Activated CD8-positive, alpha-beta T cell treated with anti-CD3 and anti-CD28 coated beads, Interleukin-2, amount 10 ng/mL, durations not matched to agents 7 days and 5 days (primary cell): ENCODE measurements around the gene CDH6. TPM values are rescaled to one million over a fixed set of nuclear protein-coding genes. Genes with fewer than 3 reads are reported as not detected.
"Not testable (repeated sequence)": the region's sequence is repeated elsewhere in the genome, so short reads cannot be mapped to it uniquely, and the experiment has no call there.

Experiments used
- ATAC-seq: fragments of 150-1000 bp; cut with Tn5 transposase; one replicate; pipeline ENCODE4 v1.10.0; 2021; ENCODE audit warnings: moderate library complexity
- CTCF ChIA-PET: fragments of 350-600 bp; sonication (Branson Sonifier 250); formaldehyde crosslinking; loops from one replicate; lab custom pipeline; 2021; ENCODE audit warnings: antibody characterized with exemption; lab: Charles Lee
- POLR2A ChIA-PET: fragments of 350-600 bp; sonication (Branson Sonifier 250); formaldehyde crosslinking; loops from one replicate; lab custom pipeline; 2021; ENCODE audit warnings: antibody characterized with exemption; lab: Charles Lee
- DNase-seq: peaks from one replicate; pipeline ENCODE4 v3.0.0-alpha.2; 2020
- H3K27ac Mint-ChIP-seq: one replicate; pipeline ENCODE4 v1.8.0; 2021; ENCODE audit warnings: mild to moderate bottlenecking, mixed read lengths
- H3K27me3 Mint-ChIP-seq: one replicate; pipeline ENCODE4 v1.8.0; 2021; ENCODE audit warnings: low read depth, mixed read lengths
- H3K36me3 Mint-ChIP-seq: one replicate; pipeline ENCODE4 v1.8.0; 2021; ENCODE audit warnings: low read depth, mixed read lengths
- H3K4me1 Mint-ChIP-seq: one replicate; pipeline ENCODE4 v1.8.0; 2021; ENCODE audit warnings: low read depth, mixed read lengths
- H3K4me3 Mint-ChIP-seq: one replicate; pipeline ENCODE4 v1.8.0; 2021; ENCODE audit warnings: mild to moderate bottlenecking, mixed read lengths
- H3K9me3 Mint-ChIP-seq: one replicate; pipeline ENCODE4 v1.8.0; 2022; ENCODE audit warnings: mixed read lengths; ENCODE audit not compliant: insufficient read depth
- total RNA-seq, 2 experiments: library from RNA; stranded (reverse); gene quantifications; one replicate each; pipeline ENCODE4 v1.2.3, GENCODE V29; 2021

CDH6 gene
- total RNA-seq, 2 experiments from 2014 or later = not detected

- H3K9me3 Mint-ChIP-seq = no peaks in the 10 kb centered on the region
- no peaks in the 10 kb centered on the region for H3K27me3 Mint-ChIP-seq
- ATAC-seq (no peak), DNase-seq (no peak)
- CTCF ChIA-PET = interaction anchor here (1.1 kb wide), 1 partner anchor 8 kb away, joined by 3 read pairs; no protein-coding TSS in a partner anchor
- no peak overlapping the region for H3K27ac Mint-ChIP-seq
- H3K36me3 Mint-ChIP-seq = no peaks in the 10 kb centered on the region
- H3K4me3 Mint-ChIP-seq = no peak overlapping the region
- H3K4me1 Mint-ChIP-seq = no peaks in the 10 kb centered on the region
- POLR2A ChIA-PET = no interaction called here
Observed at GRCh38 chr5:31334061-31334860, 140.8 kb downstream of the CDH6 start.

- CTCF ChIA-PET = no interaction called here
- no peak for DNase-seq
- no peaks in the 10 kb centered on the region for H3K9me3 Mint-ChIP-seq
- ATAC-seq = no peak
- H3K36me3 Mint-ChIP-seq = no peaks in the 10 kb centered on the region
- H3K4me3 Mint-ChIP-seq = no peak overlapping the region
- no peaks in the 10 kb centered on the region for H3K27me3 Mint-ChIP-seq
- no peaks in the 10 kb centered on the region for H3K4me1 Mint-ChIP-seq
- H3K27ac Mint-ChIP-seq = no peak overlapping the region
- POLR2A ChIA-PET = no interaction called here
Observed at GRCh38 chr5:31335456-31335855, 142.0 kb downstream of the CDH6 start.

- CTCF ChIA-PET = no interaction called here
- Mint-ChIP-seq H3K36me3 (no peaks in the 10 kb centered on the region), H3K4me1 (no peaks in the 10 kb centered on the region), H3K27ac (no peak overlapping the region), H3K27me3 (no peaks in the 10 kb centered on the region), H3K4me3 (no peak overlapping the region), H3K9me3 (no peaks in the 10 kb centered on the region)
- ATAC-seq (no peak), DNase-seq (no peak)
- POLR2A ChIA-PET = no interaction called here
Observed at GRCh38 chr5:31343946-31344345, 150.5 kb downstream of the CDH6 start.

GRCh38 chr5:31346896-31347551, 153.5 kb downstream of the CDH6 start:
- ChIA-PET POLR2A (no interaction called here), CTCF (no interaction called here)
- ATAC-seq = no peak
- H3K4me3 Mint-ChIP-seq = no peak overlapping the region
- H3K27me3 Mint-ChIP-seq = no peaks in the 10 kb centered on the region
- no peak overlapping the region for H3K27ac Mint-ChIP-seq
- no peak for DNase-seq
- no peaks in the 10 kb centered on the region for H3K9me3 Mint-ChIP-seq
- H3K4me1 Mint-ChIP-seq = no peaks in the 10 kb centered on the region
- H3K36me3 Mint-ChIP-seq = no peaks in the 10 kb centered on the region

GRCh38 chr5:31347552-31347905, 154.0 kb downstream of the CDH6 start:
- Mint-ChIP-seq H3K36me3 (no peaks in the 10 kb centered on the region), H3K4me1 (no peaks in the 10 kb centered on the region), H3K27ac (no peak overlapping the region), H3K4me3 (no peak overlapping the region), H3K27me3 (no peaks in the 10 kb centered on the region), H3K9me3 (no peaks in the 10 kb centered on the region)
- DNase-seq (no peak), ATAC-seq (no peak)
- ChIA-PET CTCF (interaction anchor here (0.6 kb wide), 1 partner anchor 63 kb away, joined by 3 read pairs; no protein-coding TSS in a partner anchor), POLR2A (no interaction called here)

GRCh38 chr5:31350395-31350794, 156.9 kb downstream of the CDH6 start:
- H3K4me1 Mint-ChIP-seq = no peaks in the 10 kb centered on the region
- POLR2A ChIA-PET = no interaction called here
- H3K36me3 Mint-ChIP-seq = no peaks in the 10 kb centered on the region
- no peaks in the 10 kb centered on the region for H3K9me3 Mint-ChIP-seq
- CTCF ChIA-PET = no interaction called here
- ATAC-seq (no peak), DNase-seq (no peak)
- H3K27me3 Mint-ChIP-seq = no peaks in the 10 kb centered on the region
- no peak overlapping the region for H3K27ac Mint-ChIP-seq
- H3K4me3 Mint-ChIP-seq = no peak overlapping the region

- Mint-ChIP-seq H3K9me3 (no peaks in the 10 kb centered on the region), H3K4me3 (no peak overlapping the region), H3K27ac (no peak overlapping the region), H3K36me3 (no peaks in the 10 kb centered on the region), H3K27me3 (peaks cover 4% of the 10 kb centered on the region), H3K4me1 (no peaks in the 10 kb centered on the region)
- DNase-seq (no peak), ATAC-seq (no peak)
- POLR2A ChIA-PET = no interaction called here
- CTCF ChIA-PET = no interaction called here
Observed at GRCh38 chr5:31355337-31355736, 161.9 kb downstream of the CDH6 start.

- Mint-ChIP-seq H3K4me1 (no peaks in the 10 kb centered on the region), H3K9me3 (no peaks in the 10 kb centered on the region), H3K36me3 (no peaks in the 10 kb centered on the region), H3K27ac (no peak overlapping the region), H3K4me3 (no peak overlapping the region), H3K27me3 (peaks cover 4% of the 10 kb centered on the region)
- ChIA-PET POLR2A (no interaction called here), CTCF (no interaction called here)
- ATAC-seq (no peak), DNase-seq (no peak)
Observed at GRCh38 chr5:31357038-31357437, 163.6 kb downstream of the CDH6 start.

GRCh38 chr5:31359839-31360238, 166.4 kb downstream of the CDH6 start:
- ATAC-seq (no peak), DNase-seq (no peak)
- H3K27me3 Mint-ChIP-seq = peaks cover 4% of the 10 kb centered on the region
- no peaks in the 10 kb centered on the region for H3K36me3 Mint-ChIP-seq
- CTCF ChIA-PET = no interaction called here
- no peaks in the 10 kb centered on the region for H3K9me3 Mint-ChIP-seq
- H3K27ac Mint-ChIP-seq = no peak overlapping the region
- POLR2A ChIA-PET = no interaction called here
- no peaks in the 10 kb centered on the region for H3K4me1 Mint-ChIP-seq
- H3K4me3 Mint-ChIP-seq = no peak overlapping the region

- ChIA-PET CTCF (no interaction called here), POLR2A (no interaction called here)
- no peak overlapping the region for H3K4me3 Mint-ChIP-seq
- H3K27ac Mint-ChIP-seq = no peak overlapping the region
- ATAC-seq = no peak
- no peaks in the 10 kb centered on the region for H3K4me1 Mint-ChIP-seq
- H3K36me3 Mint-ChIP-seq = no peaks in the 10 kb centered on the region
- H3K27me3 Mint-ChIP-seq = peaks cover 4% of the 10 kb centered on the region
- H3K9me3 Mint-ChIP-seq = no peaks in the 10 kb centered on the region
- no peak for DNase-seq
Observed at GRCh38 chr5:31361234-31361633, 167.7 kb downstream of the CDH6 start.

GRCh38 chr5:31361704-31362528, 168.4 kb downstream of the CDH6 start:
- CTCF ChIA-PET, H3K9me3 Mint-ChIP-seq, H3K27ac Mint-ChIP-seq, H3K36me3 Mint-ChIP-seq, H3K27me3 Mint-ChIP-seq, H3K4me1 Mint-ChIP-seq, DNase-seq, POLR2A ChIA-PET, H3K4me3 Mint-ChIP-seq, ATAC-seq: not testable (repeated sequence)

GRCh38 chr5:31362529-31362900, 169.0 kb downstream of the CDH6 start:
- Mint-ChIP-seq H3K27ac (no peak overlapping the region), H3K4me1 (no peaks in the 10 kb centered on the region), H3K4me3 (no peak overlapping the region), H3K9me3 (no peaks in the 10 kb centered on the region), H3K27me3 (peaks cover 4% of the 10 kb centered on the region), H3K36me3 (no peaks in the 10 kb centered on the region)
- POLR2A ChIA-PET = no interaction called here
- ATAC-seq (no peak), DNase-seq (no peak)
- CTCF ChIA-PET = no interaction called here
